WTC11 (cell line): Measurements from ENCODE around the gene CCDC112. TPM values are rescaled to one million over a fixed set of nuclear protein-coding genes. Genes with fewer than 3 reads are reported as not detected.

Source experiments
- ATAC-seq: fragments of 200-7000 bp; cut with Tn5 transposase; 2 replicates; pipeline ENCODE4 v1.10.0; 2021; ENCODE audit warnings: mild to moderate bottlenecking, moderate library complexity
- CTCF ChIA-PET: fragments of 300-600 bp; sonication (Branson Sonifier 250); formaldehyde crosslinking; loops from one replicate; lab custom pipeline; 2021; ENCODE audit warnings: antibody characterized with exemption; lab: Charles Lee
- POLR2A ChIA-PET: fragments of 350-600 bp; sonication (Branson Sonifier 250); formaldehyde crosslinking; loops from one replicate; lab custom pipeline; 2021; ENCODE audit warnings: antibody characterized with exemption; lab: Charles Lee
- DNase-seq: peaks from one replicate; pipeline ENCODE4 v3.0.0; 2021; ENCODE audit warnings: low spot score
- H3K27ac Mint-ChIP-seq: 2 replicates; pipeline ENCODE4 v1.8.0; 2021; ENCODE audit warnings: mixed read lengths
- H3K27me3 Mint-ChIP-seq: 2 replicates; pipeline ENCODE4 v1.8.0; 2021; ENCODE audit warnings: low read depth, mild to moderate bottlenecking, moderate library complexity, mixed read lengths
- H3K36me3 Mint-ChIP-seq: 2 replicates; pipeline ENCODE4 v1.8.0; 2021; ENCODE audit warnings: mixed read lengths
- H3K4me1 Mint-ChIP-seq: 2 replicates; pipeline ENCODE4 v1.8.0; 2022; ENCODE audit warnings: mixed read lengths
- H3K4me3 Mint-ChIP-seq: 2 replicates; pipeline ENCODE4 v1.8.0; 2021; ENCODE audit warnings: mild to moderate bottlenecking, moderate library complexity, mixed read lengths
- H3K9me3 Mint-ChIP-seq: 2 replicates; pipeline ENCODE4 v1.8.0; 2021; ENCODE audit warnings: mixed read lengths
- ATF3 ChIP-seq: sonication (generic); formaldehyde crosslinking; conservative IDR thresholded peaks from 2 replicates; pipeline ENCODE4 v1.8.1; 2022; ENCODE audit warnings: mild to moderate bottlenecking, missing genetic modification reagents
- CBFB ChIP-seq: sonication (generic); formaldehyde crosslinking; IDR thresholded peaks from 2 replicates; pipeline ENCODE4 v1.8.1; 2022; ENCODE audit warnings: mild to moderate bottlenecking, low read depth, missing genetic modification reagents
- ETV6 ChIP-seq: sonication (generic); formaldehyde crosslinking; IDR thresholded peaks from 2 replicates; pipeline ENCODE4 v1.8.1; 2022; ENCODE audit warnings: mild to moderate bottlenecking, missing genetic modification reagents
- GABPB1 ChIP-seq: sonication (generic); formaldehyde crosslinking; IDR thresholded peaks from 2 replicates; pipeline ENCODE4 v1.8.1; 2023; ENCODE audit warnings: mild to moderate bottlenecking, missing genetic modification reagents
- GRHL2 ChIP-seq: fragments of 250-450 bp; sonication (Bioruptor Pico); IDR thresholded peaks from 2 replicates; pipeline ENCODE4 v1.8.0; 2022; ENCODE audit warnings: mild to moderate bottlenecking, moderate library complexity; ENCODE audit not compliant: insufficient replicate concordance, severe bottlenecking
- GTF2I ChIP-seq: fragments of 250-450 bp; sonication (Bioruptor Pico); conservative IDR thresholded peaks from 2 replicates; pipeline ENCODE4 v1.4.0; 2021; ENCODE audit warnings: mild to moderate bottlenecking
- JUN ChIP-seq: sonication (generic); formaldehyde crosslinking; IDR thresholded peaks from 2 replicates; pipeline ENCODE4 v1.8.0; 2023; ENCODE audit warnings: mild to moderate bottlenecking, missing genetic modification reagents
- KAT7 ChIP-seq: sonication (generic); formaldehyde crosslinking; IDR thresholded peaks from 2 replicates; pipeline ENCODE4 v1.8.1; 2023; ENCODE audit warnings: missing genetic modification reagents, mild to moderate bottlenecking, borderline replicate concordance
- MAX ChIP-seq: sonication (generic); formaldehyde crosslinking; IDR thresholded peaks from 2 replicates; pipeline ENCODE4 v1.8.0; 2022; ENCODE audit warnings: mild to moderate bottlenecking, missing genetic modification reagents
- PRRX2 ChIP-seq: fragments of 250-450 bp; sonication (Bioruptor Pico); IDR thresholded peaks from 2 replicates; pipeline ENCODE4 v1.8.0; 2021; ENCODE audit warnings: mild to moderate bottlenecking
- RORB ChIP-seq: fragments of 250-450 bp; sonication (Bioruptor Pico); IDR thresholded peaks from 2 replicates; pipeline ENCODE4 v1.9.0; 2021; ENCODE audit warnings: mild to moderate bottlenecking
- TEAD4 ChIP-seq: sonication (generic); formaldehyde crosslinking; IDR thresholded peaks from 2 replicates; pipeline ENCODE4 v1.8.0; 2022; ENCODE audit warnings: mild to moderate bottlenecking, missing genetic modification reagents
- USF2 ChIP-seq: sonication (generic); formaldehyde crosslinking; IDR thresholded peaks from 2 replicates; pipeline ENCODE4 v1.8.1; 2023; ENCODE audit warnings: mild to moderate bottlenecking, missing genetic modification reagents, moderate library complexity
- ZBTB21 ChIP-seq: sonication (generic); formaldehyde crosslinking; IDR thresholded peaks from 2 replicates; pipeline ENCODE4 v1.8.1; 2023; ENCODE audit warnings: mild to moderate bottlenecking, missing genetic modification reagents, borderline replicate concordance
- ZMAT4 ChIP-seq: fragments of 250-450 bp; sonication (Bioruptor Pico); IDR thresholded peaks from 2 replicates; pipeline ENCODE4 v1.9.0; 2021; ENCODE audit warnings: mild to moderate bottlenecking
- ZNF138 ChIP-seq: sonication (generic); formaldehyde crosslinking; conservative IDR thresholded peaks from 2 replicates; pipeline ENCODE4 v1.8.1; 2022; ENCODE audit warnings: mild to moderate bottlenecking, moderate library complexity, missing genetic modification reagents
- ZNF219 ChIP-seq: sonication (generic); formaldehyde crosslinking; IDR thresholded peaks from 2 replicates; pipeline ENCODE4 v1.8.0; 2023; ENCODE audit warnings: missing genetic modification reagents, mild to moderate bottlenecking, borderline replicate concordance
- total RNA-seq: library from RNA; stranded (reverse); gene quantifications from 3 replicates; pipeline ENCODE4 v1.2.3, GENCODE V29; 2021
- TF ChIP-seq, protein P1 (sequence below): fragments of 250-450 bp; sonication (Bioruptor Pico); IDR thresholded peaks from 2 replicates; pipeline ENCODE4 v1.8.0; 2021; ENCODE audit warnings: mild to moderate bottlenecking
- TF ChIP-seq, protein P2 (sequence below): sonication (generic); formaldehyde crosslinking; IDR thresholded peaks from 2 replicates; pipeline ENCODE4 v1.8.1; 2022; ENCODE audit warnings: mild to moderate bottlenecking, moderate library complexity, missing genetic modification reagents
- TF ChIP-seq, protein P3 (sequence below): sonication (generic); formaldehyde crosslinking; IDR thresholded peaks from 2 replicates; pipeline ENCODE4 v1.8.1; 2022; ENCODE audit warnings: missing genetic modification reagents, borderline replicate concordance
- TF ChIP-seq, protein P4 (sequence below): sonication (generic); formaldehyde crosslinking; IDR thresholded peaks from 2 replicates; pipeline ENCODE4 v1.8.0; 2023; ENCODE audit warnings: missing genetic modification reagents
- TF ChIP-seq, protein P5 (sequence below): sonication (generic); formaldehyde crosslinking; IDR thresholded peaks from 2 replicates; pipeline ENCODE4 v1.8.0; 2022; ENCODE audit warnings: mild to moderate bottlenecking, missing genetic modification reagents

Gene CCDC112
- total RNA-seq, 1 experiment from 2014 or later = 12.2 TPM

- DNase-seq (no peak), ATAC-seq (no peak)
- H3K4me1 Mint-ChIP-seq = peaks cover 7% of the 10 kb centered on the region
- no peaks in the 10 kb centered on the region for H3K36me3 Mint-ChIP-seq
- no peak for TF ChIP-seq ETV6
- no peak for TF ChIP-seq ZMAT4 (CRISPR knock-in tag)
- no peak for TF ChIP-seq ZNF138 (CRISPR knock-in tag)
- no peak for TF ChIP-seq GTF2I (CRISPR knock-in tag)
- TF ChIP-seq RORB (CRISPR knock-in tag) = no peak
- TF ChIP-seq USF2 (CRISPR knock-in tag) = no peak
- ChIA-PET POLR2A (no interaction called here), CTCF (no interaction called here)
- H3K27me3 Mint-ChIP-seq = no peaks in the 10 kb centered on the region; the same call in 1 of the 2 replicates
- no peak overlapping the region for H3K27ac Mint-ChIP-seq
- H3K9me3 Mint-ChIP-seq = no peaks in the 10 kb centered on the region
- no peak overlapping the region for H3K4me3 Mint-ChIP-seq
Measured at GRCh38 chr5:115337882-115338281, 41.4 kb upstream of the CCDC112 start.

DNA sequence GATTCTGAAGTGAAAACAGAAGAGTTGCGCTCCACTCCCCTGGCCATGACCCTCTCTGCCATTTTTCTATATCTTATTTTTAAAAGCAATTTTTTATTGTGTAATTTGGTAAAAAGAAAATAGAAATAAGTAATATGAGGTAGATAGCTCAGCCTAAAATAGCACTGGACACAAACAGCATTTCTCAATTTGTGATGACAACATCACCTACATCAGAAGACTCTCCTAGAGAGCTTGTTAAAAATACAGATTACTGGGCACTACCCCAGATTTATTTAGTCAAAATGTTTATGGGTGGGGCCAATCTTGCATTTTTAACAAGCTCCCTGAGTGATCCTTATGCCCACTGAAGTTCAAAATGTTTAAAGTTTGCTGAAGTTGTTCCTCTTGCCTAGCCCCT, 40.5 kb upstream of the CCDC112 start:
- TF ChIP-seq, protein P1, sequence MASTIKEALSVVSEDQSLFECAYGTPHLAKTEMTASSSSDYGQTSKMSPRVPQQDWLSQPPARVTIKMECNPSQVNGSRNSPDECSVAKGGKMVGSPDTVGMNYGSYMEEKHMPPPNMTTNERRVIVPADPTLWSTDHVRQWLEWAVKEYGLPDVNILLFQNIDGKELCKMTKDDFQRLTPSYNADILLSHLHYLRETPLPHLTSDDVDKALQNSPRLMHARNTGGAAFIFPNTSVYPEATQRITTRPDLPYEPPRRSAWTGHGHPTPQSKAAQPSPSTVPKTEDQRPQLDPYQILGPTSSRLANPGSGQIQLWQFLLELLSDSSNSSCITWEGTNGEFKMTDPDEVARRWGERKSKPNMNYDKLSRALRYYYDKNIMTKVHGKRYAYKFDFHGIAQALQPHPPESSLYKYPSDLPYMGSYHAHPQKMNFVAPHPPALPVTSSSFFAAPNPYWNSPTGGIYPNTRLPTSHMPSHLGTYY (CRISPR knock-in tag) = no peak
- no peak for TF ChIP-seq JUN (CRISPR knock-in tag)
- TF ChIP-seq PRRX2 = no peak
- TF ChIP-seq, protein P2, sequence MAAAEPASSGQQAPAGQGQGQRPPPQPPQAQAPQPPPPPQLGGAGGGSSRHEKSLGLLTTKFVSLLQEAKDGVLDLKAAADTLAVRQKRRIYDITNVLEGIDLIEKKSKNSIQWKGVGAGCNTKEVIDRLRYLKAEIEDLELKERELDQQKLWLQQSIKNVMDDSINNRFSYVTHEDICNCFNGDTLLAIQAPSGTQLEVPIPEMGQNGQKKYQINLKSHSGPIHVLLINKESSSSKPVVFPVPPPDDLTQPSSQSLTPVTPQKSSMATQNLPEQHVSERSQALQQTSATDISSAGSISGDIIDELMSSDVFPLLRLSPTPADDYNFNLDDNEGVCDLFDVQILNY (CRISPR knock-in tag) = no peak
- no peak for TF ChIP-seq TEAD4
- TF ChIP-seq ZBTB21 (CRISPR knock-in tag) = no peak
- no peak for TF ChIP-seq GRHL2 (CRISPR knock-in tag)
- no peak for TF ChIP-seq ETV6
- no peak for TF ChIP-seq CBFB (CRISPR knock-in tag)
- no peak for TF ChIP-seq ATF3
- TF ChIP-seq, protein P3, sequence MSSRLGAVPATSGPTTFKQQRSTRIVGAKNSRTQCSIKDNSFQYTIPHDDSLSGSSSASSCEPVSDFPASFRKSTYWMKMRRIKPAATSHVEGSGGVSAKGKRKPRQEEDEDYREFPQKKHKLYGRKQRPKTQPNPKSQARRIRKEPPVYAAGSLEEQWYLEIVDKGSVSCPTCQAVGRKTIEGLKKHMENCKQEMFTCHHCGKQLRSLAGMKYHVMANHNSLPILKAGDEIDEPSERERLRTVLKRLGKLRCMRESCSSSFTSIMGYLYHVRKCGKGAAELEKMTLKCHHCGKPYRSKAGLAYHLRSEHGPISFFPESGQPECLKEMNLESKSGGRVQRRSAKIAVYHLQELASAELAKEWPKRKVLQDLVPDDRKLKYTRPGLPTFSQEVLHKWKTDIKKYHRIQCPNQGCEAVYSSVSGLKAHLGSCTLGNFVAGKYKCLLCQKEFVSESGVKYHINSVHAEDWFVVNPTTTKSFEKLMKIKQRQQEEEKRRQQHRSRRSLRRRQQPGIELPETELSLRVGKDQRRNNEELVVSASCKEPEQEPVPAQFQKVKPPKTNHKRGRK (CRISPR knock-in tag) = no peak
- TF ChIP-seq MAX (CRISPR knock-in tag) = no peak
- no peak overlapping the region for H3K4me3 Mint-ChIP-seq
- no peaks in the 10 kb centered on the region for H3K36me3 Mint-ChIP-seq
- ChIA-PET POLR2A (no interaction called here), CTCF (no interaction called here)
- no peaks in the 10 kb centered on the region for H3K9me3 Mint-ChIP-seq
- H3K27me3 Mint-ChIP-seq = no peaks in the 10 kb centered on the region; the same call in 1 of the 2 replicates
- no peak for DNase-seq
- ATAC-seq = no peak
- no peak overlapping the region for H3K27ac Mint-ChIP-seq
- peaks cover 7% of the 10 kb centered on the region for H3K4me1 Mint-ChIP-seq

DNA sequence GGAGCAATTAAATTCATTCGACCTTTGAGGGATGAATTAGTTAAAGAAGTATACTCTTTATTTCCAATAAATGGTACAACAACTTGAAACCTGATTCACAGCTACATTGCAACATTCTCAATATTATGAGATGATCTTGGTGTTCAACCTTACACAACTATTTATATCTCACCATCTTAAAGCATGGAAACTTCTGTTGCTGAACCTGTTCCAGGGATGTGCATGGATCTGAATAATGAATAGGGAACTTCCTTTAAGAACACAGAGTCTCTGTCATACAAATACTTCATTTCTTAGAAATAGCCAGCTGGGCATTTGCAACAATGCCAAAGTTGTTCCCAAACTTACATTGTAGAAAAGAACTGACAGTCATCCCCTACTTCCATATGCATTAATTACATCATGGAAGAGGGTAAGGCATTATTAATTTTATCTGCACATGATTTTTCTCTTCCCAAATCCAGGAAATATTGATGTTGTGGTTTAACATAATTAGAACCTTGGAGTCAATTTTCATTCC, 39.8 kb upstream of the CCDC112 start:
- POLR2A ChIA-PET = no interaction called here
- H3K27me3 Mint-ChIP-seq = no peaks in the 10 kb centered on the region; the same call in 1 of the 2 replicates
- no peaks in the 10 kb centered on the region for H3K9me3 Mint-ChIP-seq
- CTCF ChIA-PET = no interaction called here
- no peak overlapping the region for H3K4me3 Mint-ChIP-seq
- peaks cover 7% of the 10 kb centered on the region for H3K4me1 Mint-ChIP-seq
- H3K36me3 Mint-ChIP-seq = no peaks in the 10 kb centered on the region
- no peak overlapping the region for H3K27ac Mint-ChIP-seq
- DNase-seq (no peak), ATAC-seq (no peak)
- no peak for TF ChIP-seq KAT7 (CRISPR knock-in tag)
- TF ChIP-seq, protein P4, sequence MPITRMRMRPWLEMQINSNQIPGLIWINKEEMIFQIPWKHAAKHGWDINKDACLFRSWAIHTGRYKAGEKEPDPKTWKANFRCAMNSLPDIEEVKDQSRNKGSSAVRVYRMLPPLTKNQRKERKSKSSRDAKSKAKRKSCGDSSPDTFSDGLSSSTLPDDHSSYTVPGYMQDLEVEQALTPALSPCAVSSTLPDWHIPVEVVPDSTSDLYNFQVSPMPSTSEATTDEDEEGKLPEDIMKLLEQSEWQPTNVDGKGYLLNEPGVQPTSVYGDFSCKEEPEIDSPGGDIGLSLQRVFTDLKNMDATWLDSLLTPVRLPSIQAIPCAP = no peak
- no peak for TF ChIP-seq GABPB1 (CRISPR knock-in tag)
- TF ChIP-seq ZNF219 (CRISPR knock-in tag) = no peak
- TF ChIP-seq, protein P5, sequence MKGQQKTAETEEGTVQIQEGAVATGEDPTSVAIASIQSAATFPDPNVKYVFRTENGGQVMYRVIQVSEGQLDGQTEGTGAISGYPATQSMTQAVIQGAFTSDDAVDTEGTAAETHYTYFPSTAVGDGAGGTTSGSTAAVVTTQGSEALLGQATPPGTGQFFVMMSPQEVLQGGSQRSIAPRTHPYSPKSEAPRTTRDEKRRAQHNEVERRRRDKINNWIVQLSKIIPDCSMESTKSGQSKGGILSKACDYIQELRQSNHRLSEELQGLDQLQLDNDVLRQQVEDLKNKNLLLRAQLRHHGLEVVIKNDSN (CRISPR knock-in tag) = no peak
- TF ChIP-seq, protein P2 (CRISPR knock-in tag) = no peak
- TF ChIP-seq, protein P1 (CRISPR knock-in tag) = no peak
